ENCODE results near the gene ETFRF1. TPM values are rescaled to one million over a fixed set of nuclear protein-coding genes. Genes with fewer than 3 reads are reported as not detected.

The ETFRF1 gene
- total RNA-seq, 2 experiments from 2014 or later = 10.1 to 11.0 TPM

DNA sequence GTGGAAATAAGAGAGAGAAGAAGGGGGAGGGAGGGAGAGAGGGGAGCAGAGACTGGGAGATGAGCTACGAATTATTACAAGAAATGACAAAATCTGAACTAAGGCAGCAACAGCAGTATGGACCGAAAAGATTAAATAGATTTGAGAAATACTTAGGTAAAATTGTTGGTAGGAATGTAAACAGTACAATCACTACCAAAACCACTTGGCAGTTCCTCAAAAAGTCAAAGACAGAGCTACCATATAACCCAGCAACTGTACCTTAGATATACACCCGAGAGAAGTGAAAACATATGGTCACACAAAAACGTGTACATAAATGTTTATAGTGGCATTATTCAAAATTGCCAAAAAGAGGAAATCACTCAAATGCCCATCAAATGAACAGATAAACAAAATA is 41.6 kb downstream of the ETFRF1 start:
- Mint-ChIP-seq H3K4me3 (no peak overlapping the region), H3K36me3 (ENCODE audit: low read depth) (peaks cover 28% of the 10 kb centered on the region), H3K27ac (peak overlapping the region; percentile 34), H3K9me3 (no peaks in the 10 kb centered on the region), H3K4me1 (ENCODE audit: low read depth) (peaks cover 35% of the 10 kb centered on the region), H3K27me3 (no peaks in the 10 kb centered on the region)
- TF ChIP-seq, protein P1, sequence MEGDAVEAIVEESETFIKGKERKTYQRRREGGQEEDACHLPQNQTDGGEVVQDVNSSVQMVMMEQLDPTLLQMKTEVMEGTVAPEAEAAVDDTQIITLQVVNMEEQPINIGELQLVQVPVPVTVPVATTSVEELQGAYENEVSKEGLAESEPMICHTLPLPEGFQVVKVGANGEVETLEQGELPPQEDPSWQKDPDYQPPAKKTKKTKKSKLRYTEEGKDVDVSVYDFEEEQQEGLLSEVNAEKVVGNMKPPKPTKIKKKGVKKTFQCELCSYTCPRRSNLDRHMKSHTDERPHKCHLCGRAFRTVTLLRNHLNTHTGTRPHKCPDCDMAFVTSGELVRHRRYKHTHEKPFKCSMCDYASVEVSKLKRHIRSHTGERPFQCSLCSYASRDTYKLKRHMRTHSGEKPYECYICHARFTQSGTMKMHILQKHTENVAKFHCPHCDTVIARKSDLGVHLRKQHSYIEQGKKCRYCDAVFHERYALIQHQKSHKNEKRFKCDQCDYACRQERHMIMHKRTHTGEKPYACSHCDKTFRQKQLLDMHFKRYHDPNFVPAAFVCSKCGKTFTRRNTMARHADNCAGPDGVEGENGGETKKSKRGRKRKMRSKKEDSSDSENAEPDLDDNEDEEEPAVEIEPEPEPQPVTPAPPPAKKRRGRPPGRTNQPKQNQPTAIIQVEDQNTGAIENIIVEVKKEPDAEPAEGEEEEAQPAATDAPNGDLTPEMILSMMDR (IDR thresholded peaks at IDR 0.05) = no peak
- ChIA-PET CTCF (interaction anchor here (1.3 kb wide), 1 partner anchor 246 kb away, joined by 3 read pairs; no protein-coding TSS in a partner anchor), POLR2A (interaction anchor here (1.0 kb wide), 1 partner anchor 129 kb away, joined by 5 read pairs; no protein-coding TSS in a partner anchor)
- intact Hi-C loops (cut with micrococcal nuclease) = loop anchor here (5.0 kb wide), 1 partner anchor 39 kb away; the partner anchor contains the start of genes DNAI7 and ETFRF1
- DNase-seq = no peak
- no peak for ATAC-seq

DNA sequence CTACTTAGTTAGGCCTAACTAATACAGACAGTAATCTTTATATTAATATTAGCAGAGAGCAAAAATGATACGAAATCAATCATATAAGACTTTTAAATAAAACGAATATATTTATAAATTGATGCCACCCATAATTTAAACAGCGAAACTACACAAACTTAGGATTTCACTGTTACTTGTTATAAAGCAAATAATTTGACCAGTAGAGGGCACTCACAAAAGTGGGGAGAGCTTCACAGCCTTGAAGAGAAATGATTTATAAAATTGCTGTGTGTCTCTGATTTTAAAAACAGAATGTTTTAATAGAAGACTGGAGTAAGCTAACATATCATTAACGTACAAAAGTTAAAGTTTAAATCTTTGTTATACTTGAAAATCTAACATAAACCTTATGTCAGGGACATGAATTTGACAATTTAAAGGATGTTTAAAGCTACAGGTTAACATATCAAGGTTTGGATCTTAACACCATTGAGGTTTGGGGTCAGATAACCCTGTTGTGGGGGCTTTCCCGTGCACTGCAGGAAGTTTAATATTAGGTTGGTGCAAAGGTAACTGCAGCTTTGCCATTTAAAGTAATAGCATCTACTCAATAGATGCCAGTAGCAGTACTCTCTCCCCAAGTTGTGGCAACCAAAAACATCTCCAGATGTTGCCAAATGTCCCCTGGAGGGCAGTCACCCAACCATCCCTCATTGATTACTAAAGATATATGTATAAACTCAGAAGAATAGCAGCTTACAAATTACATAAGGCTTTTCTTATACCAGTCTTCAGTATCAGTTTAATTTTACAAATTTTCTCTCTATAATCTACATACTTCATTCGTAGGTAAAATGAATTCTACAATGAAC is 46.4 kb downstream of the ETFRF1 start:
- TF ChIP-seq, protein P1 (IDR thresholded peaks at IDR 0.05) = peak; percentile 83
- ChIA-PET POLR2A (interaction anchor here (0.6 to 1.8 kb wide), 8 partner anchors 10 to 143 kb away, joined by 3 to 9 read pairs (median 3); partner anchors contain the start of gene KRAS), CTCF (interaction anchor here (0.7 to 2.4 kb wide), 42 partner anchors 8 to 1186 kb away, joined by 3 to 21 read pairs (median 4); partner anchors contain the start of genes DNAI7, ETFRF1 and KRAS)
- Mint-ChIP-seq H3K4me3 (no peak overlapping the region), H3K9me3 (peaks cover 3% of the 10 kb centered on the region), H3K27ac (no peak overlapping the region), H3K36me3 (ENCODE audit: low read depth) (peaks cover 42% of the 10 kb centered on the region), H3K4me1 (ENCODE audit: low read depth) (peaks cover 56% of the 10 kb centered on the region), H3K27me3 (no peaks in the 10 kb centered on the region)
- peak; percentile 90 for ATAC-seq
- intact Hi-C loops (cut with micrococcal nuclease) = loop anchor here (1.0 kb wide), 1 partner anchor 147 kb away; no protein-coding TSS in a partner anchor
- peak; percentile 65 for DNase-seq

DNA sequence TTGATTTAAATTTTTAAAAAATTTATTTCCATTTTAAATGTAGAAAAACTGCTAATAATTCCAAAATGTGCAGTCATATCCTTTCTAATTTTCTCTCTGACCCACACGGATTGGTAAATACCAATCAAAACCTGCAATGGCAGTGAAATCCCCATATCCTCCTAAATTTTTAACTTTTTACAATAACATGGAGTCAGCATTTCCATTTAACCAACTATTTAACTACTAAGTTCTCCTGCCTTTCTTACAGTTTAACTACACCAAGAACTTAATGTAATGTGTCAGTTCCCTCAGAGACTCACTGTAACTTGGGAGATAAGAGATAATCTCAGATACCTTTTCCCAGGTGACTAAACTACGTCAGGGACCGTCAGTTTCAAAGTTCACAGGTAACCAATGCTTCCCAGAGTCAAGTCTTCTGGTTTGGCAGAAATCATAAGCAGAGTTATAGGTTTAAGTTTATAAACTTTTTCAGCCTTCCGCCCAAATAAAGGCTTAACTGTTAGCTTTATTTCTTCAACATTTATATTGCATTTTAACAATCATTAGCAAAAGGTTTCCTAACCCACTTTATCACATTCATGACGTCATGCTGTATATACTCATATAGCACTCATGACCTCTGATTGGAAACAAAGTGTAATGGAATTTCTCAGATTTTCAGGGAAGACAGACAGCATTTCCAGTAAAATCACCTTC is 48.1 kb downstream of the ETFRF1 start:
- no peak overlapping the region for H3K27ac Mint-ChIP-seq
- peaks cover 3% of the 10 kb centered on the region for H3K9me3 Mint-ChIP-seq
- H3K4me1 Mint-ChIP-seq (ENCODE audit: low read depth) = peaks cover 52% of the 10 kb centered on the region
- ChIA-PET CTCF (no interaction called here), POLR2A (interaction anchor here (1.7 kb wide), 1 partner anchor 140 kb away, joined by 5 read pairs; no protein-coding TSS in a partner anchor)
- no peaks in the 10 kb centered on the region for H3K27me3 Mint-ChIP-seq
- H3K36me3 Mint-ChIP-seq (ENCODE audit: low read depth) = peaks cover 38% of the 10 kb centered on the region
- H3K4me3 Mint-ChIP-seq = no peak overlapping the region
- intact Hi-C loops (cut with micrococcal nuclease) = no loop called here
- ATAC-seq = no peak
- TF ChIP-seq, protein P1 (IDR thresholded peaks at IDR 0.05) = no peak
- no peak for DNase-seq

DNA sequence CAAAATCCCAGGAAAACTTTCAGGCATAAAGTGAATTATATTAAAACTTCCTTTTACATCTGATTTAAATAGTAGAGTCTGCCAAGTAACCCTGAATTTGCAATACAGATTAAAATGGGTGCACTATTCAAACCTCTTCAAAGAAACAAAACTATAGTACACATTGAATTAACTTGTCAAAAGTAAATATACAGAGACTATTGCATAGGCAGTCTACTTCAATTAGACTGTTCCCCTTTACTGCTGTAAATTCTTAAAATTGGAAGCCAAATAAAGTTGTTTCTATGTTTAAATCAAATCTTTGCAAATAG is 48.6 kb downstream of the ETFRF1 start:
- intact Hi-C loops (cut with micrococcal nuclease) = no loop called here
- H3K9me3 Mint-ChIP-seq = peaks cover 3% of the 10 kb centered on the region
- ATAC-seq (no peak), DNase-seq (no peak)
- peaks cover 40% of the 10 kb centered on the region for H3K36me3 Mint-ChIP-seq (ENCODE audit: low read depth)
- ChIA-PET POLR2A (interaction anchor here (1.7 kb wide), 1 partner anchor 140 kb away, joined by 5 read pairs; no protein-coding TSS in a partner anchor), CTCF (interaction anchor here (1.0 kb wide), 1 partner anchor 8 kb away, joined by 3 read pairs; no protein-coding TSS in a partner anchor)
- H3K27ac Mint-ChIP-seq = no peak overlapping the region
- H3K4me1 Mint-ChIP-seq (ENCODE audit: low read depth) = peaks cover 53% of the 10 kb centered on the region
- TF ChIP-seq, protein P1 (IDR thresholded peaks at IDR 0.05) = no peak
- H3K4me3 Mint-ChIP-seq = no peak overlapping the region
- no peaks in the 10 kb centered on the region for H3K27me3 Mint-ChIP-seq

Measured in activated CD8-positive, alpha-beta T cell treated with anti-CD3 and anti-CD28 coated beads for 36 hours (primary cell).